B cell (primary cell): ENCODE data around the gene EFNA3.

ENCODE experiments used
- CTCF ChIP-seq: fragments of 200-600 bp; IDR thresholded peaks from one replicate; pipeline ENCODE4 v1.8.0; 2022; ENCODE audit warnings: antibody characterized with exemption, mild to moderate bottlenecking
- EZH2 ChIP-seq: IDR thresholded peaks from 2 replicates; pipeline ENCODE4 v1.6.1; 2012; ENCODE audit warnings: borderline replicate concordance, low read depth, mild to moderate bottlenecking, moderate library complexity, low read length; ENCODE audit not compliant: insufficient read depth, poor library complexity, severe bottlenecking

GRCh38 chr1:155063550-155064110 is 15.0 kb upstream of the EFNA3 start, which contains the start of gene EFNA4:
- TF ChIP-seq CTCF (no peak), EZH2 (no peak)
